GM12878 (cell line): ENCODE data around the gene TRIM8. TPM values are rescaled to one million over a fixed set of nuclear protein-coding genes. Genes with fewer than 3 reads are reported as not detected.

Source experiments
- ATF7 ChIP-seq: fragments of 450-650 bp; IDR thresholded peaks from 2 replicates; pipeline ENCODE4 v1.6.1; 2016; ENCODE audit warnings: low read depth, mild to moderate bottlenecking
- CBX3 ChIP-seq: fragments of 200-600 bp; sonication (generic); IDR thresholded peaks from 2 replicates; pipeline ENCODE4 v1.6.1; 2016; ENCODE audit warnings: low read depth, borderline replicate concordance
- CBX5 ChIP-seq: sonication (generic); IDR thresholded peaks from 2 replicates; pipeline ENCODE4 v1.6.1; 2016; ENCODE audit warnings: low read depth, moderate library complexity, mild to moderate bottlenecking, inconsistent platforms
- CEBPB ChIP-seq, 2 experiments: fragments of 150-350 bp in 1 of 2; IDR thresholded peaks; 2 replicates each; pipeline ENCODE4 v1.6.1; 2012 to 2014; ENCODE audit warnings: low read depth in 2 of 2, low read length in 2 of 2, borderline replicate concordance in 1 of 2, inconsistent platforms in 1 of 2
- CHD2 ChIP-seq: IDR thresholded peaks from 2 replicates; pipeline ENCODE4 v1.6.1; 2011; ENCODE audit warnings: low read depth, low read length, improper control_type of control experiment, borderline replicate concordance
- KDM1A ChIP-seq: fragments of 200-600 bp; sonication (generic); IDR thresholded peaks from 2 replicates; pipeline ENCODE4 v1.6.1; 2016; ENCODE audit warnings: borderline replicate concordance
- MEF2A ChIP-seq: IDR thresholded peaks from 2 replicates; pipeline ENCODE4 v1.6.1; 2011; ENCODE audit warnings: low read depth, mild to moderate bottlenecking, low read length, moderate library complexity; ENCODE audit not compliant: insufficient read depth
- NKRF ChIP-seq: fragments of 450-650 bp; conservative IDR thresholded peaks from 2 replicates; pipeline ENCODE4 v1.6.1; 2017; ENCODE audit warnings: mild to moderate bottlenecking, moderate library complexity
- NRF1 ChIP-seq: conservative IDR thresholded peaks from 2 replicates; pipeline ENCODE4 v1.6.1; 2011; ENCODE audit warnings: mild to moderate bottlenecking, low read depth, low read length, improper control_type of control experiment
- PBX3 ChIP-seq: IDR thresholded peaks from 2 replicates; pipeline ENCODE4 v1.6.1; 2011; ENCODE audit warnings: mild to moderate bottlenecking, low read depth, low read length, moderate library complexity; ENCODE audit not compliant: insufficient replicate concordance
- SMC3 ChIP-seq: IDR thresholded peaks from 2 replicates; pipeline ENCODE4 v1.6.1; 2011; ENCODE audit warnings: low read length, improper control_type of control experiment, borderline replicate concordance
- TAF1 ChIP-seq: IDR thresholded peaks from 2 replicates; pipeline ENCODE4 v1.6.1; 2011; ENCODE audit warnings: mild to moderate bottlenecking, low read depth, low read length, borderline replicate concordance
- YY1 ChIP-seq: IDR thresholded peaks from 2 replicates; pipeline ENCODE4 v1.6.1; 2011; ENCODE audit warnings: low read depth, mild to moderate bottlenecking, low read length
- ZBTB11 ChIP-seq: fragments of 450-650 bp; formaldehyde crosslinking; IDR thresholded peaks from 2 replicates; pipeline ENCODE4 v1.5.0; 2022; ENCODE audit warnings: mild to moderate bottlenecking, missing genetic modification characterization
- ZBTB40 ChIP-seq: fragments of 450-650 bp; IDR thresholded peaks from 2 replicates; pipeline ENCODE4 v1.6.1; 2016; ENCODE audit warnings: mild to moderate bottlenecking, moderate library complexity, borderline replicate concordance
- polyA plus RNA-seq, 11 experiments: library from polyadenylated mRNA; depleted of rRNA in 4 of 11; unstranded in 6 of 11; stranded (reverse) in 5 of 11; fragments of >200 nt; fragmentation: Nextera tagmentation in 4 of 11; fragmentation: Illumina TruSeq in 1 of 11; extraction: Ambion mirVana in 4 of 11; extraction: Trizol in 1 of 11; gene quantifications; 1 replicate in 1 of 11; 2 replicates in 10 of 11; pipeline versions ENCODE4 v1.2.1 to v1.2.3, GENCODE V29; 2011 to 2016; ENCODE audit warnings: inconsistent platforms in 2 of 11, missing spikeins in 2 of 11, low read depth in 1 of 11
- total RNA-seq, 4 experiments: library from RNA; depleted of rRNA in 3 of 4; stranded (reverse); fragments of >200 nt in 3 of 4; fragmentation: Illumina TruSeq in 1 of 4; extraction: Trizol in 1 of 4; gene quantifications; 2 replicates each; pipeline versions ENCODE4 v1.2.1 to v1.2.3, GENCODE V29; 2013 to 2021

Gene TRIM8
- total and polyA plus RNA-seq, 10 of the 15 experiments (the other 5 are each of a cell fraction or from before 2014, with no cell fraction given), result 7.9 to 53.2 (median 24.6) TPM

- TF ChIP-seq ZBTB11 (CRISPR knock-in tag) (no peak), CEBPB (IDR thresholded peaks at IDR 0.05; ENCODE audit: borderline replicate concordance in 1 of 2, low read depth in 2 of 2, low read length in 2 of 2) (no peak), PBX3 (no peak), YY1 (peak; percentile 61), ZBTB40 (peak; percentile 45; the same call in 1 of the 2 replicates), CBX5 (no peak), CHD2 (0 out of 2 replicates have a peak, but pooled peaks have one; percentile 24), ATF7 (peak; percentile 74), NRF1 (no peak), TAF1 (peak; percentile 42), SMC3 (no peak), KDM1A (no peak), CBX3 (no peak), NKRF (peak; percentile 53; the same call in 1 of the 2 replicates), MEF2A (0 out of 2 replicates have a peak, but pooled peaks have one; percentile 4)
These were observed 1.7 kb downstream of the TRIM8 start (continued) for GRCh38 chr10:102645741-102646609.
